G401 (cell line): Measurements from ENCODE around the gene RNF135. TPM values are rescaled to one million over a fixed set of nuclear protein-coding genes. Genes with fewer than 3 reads are reported as not detected.
"Not testable (repeated sequence)": the region's sequence is repeated elsewhere in the genome, so short reads cannot be mapped to it uniquely, and the experiment has no call there.

Source experiments
- DNase-seq: peaks from one replicate; pipeline ENCODE4 v3.0.0-alpha.2; 2015; ENCODE audit warnings: low spot score
- in situ Hi-C: cut with HindIII; loops from 2 replicates; pipeline ENCODE4 v1.10.0; 2016; ENCODE audit warnings: low sequenced_read_pairs, mixed read lengths
- total RNA-seq: library from RNA; depleted of rRNA; stranded (reverse); fragments of >200 nt; shearing (Covaris generic); gene quantifications from 2 replicates; pipeline ENCODE4 v1.2.3, GENCODE V29; 2014

Gene RNF135
- total RNA-seq, 1 experiment from 2014 or later: 1.2 TPM

GRCh38 chr17:30952638-30953393 is 18.0 kb upstream of the RNF135 start:
- DNase-seq: no peak
- in situ Hi-C loops: loop anchor here (10.0 kb wide), 1 partner anchor 432 kb away; no protein-coding TSS in a partner anchor

DNA sequence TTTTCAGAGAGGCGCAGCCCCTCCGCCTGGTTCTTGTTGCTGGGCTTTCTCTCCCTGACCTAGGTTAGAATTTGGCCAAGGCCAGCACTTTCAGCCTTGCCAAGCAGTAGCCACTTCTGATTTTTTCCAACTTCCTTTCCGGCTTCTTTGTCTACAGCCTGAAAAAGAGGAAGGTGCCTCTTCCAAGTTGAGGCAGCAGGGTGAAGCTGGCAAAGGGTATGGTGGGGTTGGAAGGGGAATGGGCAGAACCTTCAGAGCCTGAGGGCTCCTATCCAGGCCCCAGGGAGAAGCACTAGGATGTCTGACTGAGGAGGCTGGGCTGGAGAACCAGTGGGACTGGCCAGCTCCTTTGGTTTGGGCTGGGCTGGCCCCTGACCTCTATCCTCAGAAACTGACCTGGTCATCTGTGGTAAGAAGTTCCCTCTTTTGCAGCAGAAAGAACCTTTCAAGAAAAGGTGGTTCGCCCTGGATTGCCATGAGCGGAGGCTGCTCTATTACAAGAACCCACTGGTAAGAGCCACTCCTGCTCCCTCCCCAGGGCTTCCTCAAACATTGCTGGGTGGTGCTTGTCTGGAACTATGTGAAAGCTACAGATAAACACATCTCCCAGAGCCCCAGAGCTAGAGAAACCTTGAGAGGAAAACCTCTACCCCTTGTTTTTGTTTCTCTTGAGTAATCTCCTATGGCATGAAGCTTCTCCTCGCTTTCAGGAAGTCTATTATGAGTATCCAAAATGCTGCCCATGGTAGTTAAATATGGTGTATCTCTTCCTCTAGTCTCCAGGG is 16.6 kb upstream of the RNF135 start:
- in situ Hi-C loops: loop anchor here (10.0 kb wide), 1 partner anchor 431 kb away; no protein-coding TSS in a partner anchor
- no peak for DNase-seq

DNA sequence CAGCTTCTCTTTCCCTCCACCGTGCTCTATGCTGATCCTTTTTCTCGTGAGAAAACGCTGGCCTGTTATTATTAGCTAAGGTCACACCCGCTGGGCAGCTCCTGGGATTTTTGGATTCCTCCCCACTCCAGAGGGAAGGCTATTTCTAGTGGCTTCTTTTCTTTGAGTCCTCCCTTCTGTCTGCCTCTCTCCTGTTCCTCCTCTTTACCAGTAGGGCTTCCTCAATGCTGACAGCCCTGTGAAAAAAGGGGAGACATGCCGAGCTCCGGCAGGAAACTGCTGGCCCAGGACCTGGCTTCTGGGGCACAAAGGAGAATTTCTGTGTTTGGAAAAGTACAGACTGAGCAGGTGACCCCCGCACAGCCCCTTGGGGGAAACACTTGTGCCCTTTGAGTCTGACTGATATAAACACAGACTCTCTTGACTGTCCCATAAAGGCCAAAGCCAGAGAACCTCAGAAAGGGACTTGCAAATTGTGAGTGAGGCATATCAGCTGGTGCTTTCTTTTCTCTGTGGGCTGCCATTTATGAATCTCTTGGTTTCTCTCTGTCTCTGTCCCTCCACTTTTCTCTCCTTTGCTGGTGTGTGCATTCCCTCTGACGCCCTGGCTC is 14.0 kb upstream of the RNF135 start:
- in situ Hi-C loops: loop anchor here (10.0 kb wide), 1 partner anchor 428 kb away; no protein-coding TSS in a partner anchor
- peak; percentile 41 for DNase-seq

DNA sequence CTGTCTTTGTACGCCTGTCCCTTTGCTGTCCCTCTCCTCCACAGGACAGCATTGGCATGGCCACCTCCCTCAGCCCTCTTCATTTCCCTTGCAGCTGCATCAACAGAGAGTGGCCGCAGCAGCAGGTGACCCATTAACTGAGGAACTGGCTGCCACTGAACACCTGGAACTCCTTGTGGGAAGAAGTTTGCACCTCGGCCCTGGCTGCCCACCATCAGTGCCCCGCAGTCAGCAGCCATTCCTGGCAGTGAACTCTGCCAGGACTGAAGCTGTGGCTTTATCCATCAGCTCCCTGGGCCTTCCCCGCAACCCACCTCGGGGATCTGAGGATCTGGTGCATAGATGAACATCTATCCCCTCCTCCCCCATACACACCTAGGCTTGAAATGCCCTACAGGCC is 13.1 kb upstream of the RNF135 start:
- no peak for DNase-seq
- in situ Hi-C loops: loop anchor here (10.0 kb wide), 1 partner anchor 427 kb away; no protein-coding TSS in a partner anchor

DNA sequence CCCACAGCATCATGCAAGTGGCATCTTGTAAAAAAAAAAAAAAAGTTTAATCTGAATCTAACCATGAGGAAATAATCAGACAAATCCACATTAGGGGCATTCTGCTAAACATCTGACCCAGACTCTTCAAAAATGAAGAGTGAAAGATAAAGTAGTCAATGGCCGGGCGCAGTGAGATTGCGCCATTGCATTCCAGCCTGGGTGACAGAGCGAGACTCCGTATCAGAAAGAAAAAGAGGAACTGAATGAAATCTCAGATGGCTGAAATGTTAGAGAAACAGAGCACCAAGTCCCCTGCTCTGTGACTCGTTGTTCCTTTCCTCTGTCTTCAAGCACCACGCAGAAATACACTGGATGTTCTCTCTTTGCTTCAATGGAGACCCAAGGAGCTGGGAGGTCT is 12.7 kb upstream of the RNF135 start:
- in situ Hi-C loops: loop anchor here (10.0 kb wide), 1 partner anchor 427 kb away; no protein-coding TSS in a partner anchor
- no peak for DNase-seq

DNA sequence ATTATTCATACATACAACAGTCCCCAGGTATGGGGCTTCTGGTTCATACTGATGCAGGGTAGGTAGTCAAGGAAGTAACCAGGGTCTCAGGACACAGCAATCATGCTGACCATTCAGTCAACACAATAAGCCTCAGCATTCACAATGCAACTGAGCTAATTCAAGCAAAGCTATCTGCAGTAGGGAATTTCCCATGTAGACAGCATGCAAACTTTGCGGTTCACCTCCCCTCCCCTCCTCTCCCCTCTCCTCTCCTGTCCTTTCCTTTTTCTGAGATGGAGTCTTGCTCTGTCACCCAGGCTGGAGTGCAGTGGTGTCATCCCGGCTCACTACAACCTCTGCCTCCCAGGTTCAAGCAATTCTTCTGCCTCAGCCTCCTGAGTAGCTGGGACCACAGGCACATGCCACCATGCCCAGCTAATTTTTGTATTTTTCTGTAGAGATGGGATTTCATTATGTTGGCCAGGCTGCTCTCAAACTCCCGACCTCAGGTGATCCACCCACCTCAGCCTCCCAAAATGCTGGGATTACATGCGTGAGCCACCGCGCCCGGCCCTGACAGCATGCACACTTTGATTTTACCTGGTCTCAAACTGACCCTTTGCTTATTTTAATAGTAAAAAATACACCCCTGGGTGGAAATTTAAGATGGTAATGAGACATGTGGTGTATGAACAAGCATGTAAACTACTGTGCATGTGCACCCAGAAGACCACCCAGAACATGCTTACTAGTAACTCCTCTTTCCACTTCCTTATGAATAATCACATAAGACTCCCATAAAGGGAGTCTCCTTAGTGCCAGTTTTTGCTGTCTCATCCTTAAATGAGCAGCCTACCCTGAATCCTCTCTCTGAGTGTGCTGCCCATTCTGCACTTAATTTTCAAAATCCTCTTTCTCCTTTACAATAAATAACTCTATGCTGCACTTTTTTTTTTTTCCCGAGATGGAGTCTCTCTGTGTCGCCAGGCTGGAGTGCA is 9.3 kb upstream of the RNF135 start:
- in situ Hi-C loops: no loop called here
- no peak for DNase-seq

- in situ Hi-C loops: not testable (repeated sequence)
Observed at GRCh38 chr17:30964312-30964711, 6.5 kb upstream of the RNF135 start.

DNA sequence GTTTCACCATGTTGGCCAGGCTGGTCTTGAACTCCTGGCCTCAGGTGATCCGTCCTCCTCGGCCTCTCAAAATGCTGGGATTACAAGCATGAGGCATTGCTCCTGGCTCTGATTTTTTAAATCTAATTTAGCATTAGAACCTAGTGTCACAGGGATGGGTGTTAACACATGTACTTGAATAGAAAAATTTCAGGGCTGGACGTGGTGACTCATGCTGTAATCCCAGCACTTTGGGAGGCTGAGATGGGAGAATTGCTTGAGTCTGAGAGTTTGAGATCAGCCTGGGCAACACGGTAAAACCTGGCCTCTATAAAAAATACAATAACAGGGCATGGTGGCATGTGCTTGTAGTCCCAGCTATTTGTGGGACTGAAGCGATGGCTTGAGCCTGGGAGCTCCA is 6.0 kb upstream of the RNF135 start:
- DNase-seq: no peak
- in situ Hi-C loops: no loop called here

More at GRCh38 chr17:30964312-30964711, 6.5 kb upstream of the RNF135 start:
- not testable (repeated sequence) for DNase-seq

DNA sequence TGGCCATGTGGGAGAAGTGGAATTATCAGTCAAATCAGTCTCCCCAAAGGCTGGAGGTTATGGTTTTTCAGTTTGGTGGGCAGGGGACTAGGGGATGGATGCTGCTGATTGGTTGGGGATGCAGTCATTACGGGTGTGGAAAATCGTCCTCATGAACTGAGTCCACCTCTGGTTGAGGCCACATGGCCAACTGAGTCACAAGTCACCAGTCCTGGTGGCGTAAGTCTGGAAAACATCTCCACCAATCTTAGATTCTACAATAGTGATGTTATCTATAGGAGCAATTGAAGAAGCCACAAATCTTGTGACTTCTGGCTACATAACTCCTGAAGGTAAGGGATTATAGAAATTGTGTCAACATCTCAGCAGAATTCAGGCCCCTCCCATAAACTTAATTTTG is 5.2 kb upstream of the RNF135 start:
- in situ Hi-C loops: no loop called here
- no peak for DNase-seq

DNA sequence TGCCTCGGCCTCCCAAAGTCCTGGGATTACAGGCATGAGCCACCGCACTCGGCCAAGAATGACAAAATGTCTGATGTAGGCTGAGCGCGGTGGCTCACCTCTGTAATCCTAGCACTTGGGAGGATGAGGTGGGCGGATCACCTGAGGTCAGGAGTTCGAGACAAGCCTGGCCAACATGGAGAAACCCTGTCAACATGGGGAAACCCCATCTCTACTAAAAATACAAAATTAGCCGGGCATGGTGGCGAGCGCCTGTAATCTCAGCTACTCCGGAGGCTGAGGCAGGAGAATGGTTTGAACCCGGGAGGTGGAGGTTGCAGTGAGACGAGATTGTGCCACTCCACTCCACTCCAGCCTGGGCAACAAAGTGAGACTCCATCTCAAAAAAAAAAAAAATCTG is 2.9 kb upstream of the RNF135 start:
- DNase-seq, in situ Hi-C loops: not testable (repeated sequence)

DNA sequence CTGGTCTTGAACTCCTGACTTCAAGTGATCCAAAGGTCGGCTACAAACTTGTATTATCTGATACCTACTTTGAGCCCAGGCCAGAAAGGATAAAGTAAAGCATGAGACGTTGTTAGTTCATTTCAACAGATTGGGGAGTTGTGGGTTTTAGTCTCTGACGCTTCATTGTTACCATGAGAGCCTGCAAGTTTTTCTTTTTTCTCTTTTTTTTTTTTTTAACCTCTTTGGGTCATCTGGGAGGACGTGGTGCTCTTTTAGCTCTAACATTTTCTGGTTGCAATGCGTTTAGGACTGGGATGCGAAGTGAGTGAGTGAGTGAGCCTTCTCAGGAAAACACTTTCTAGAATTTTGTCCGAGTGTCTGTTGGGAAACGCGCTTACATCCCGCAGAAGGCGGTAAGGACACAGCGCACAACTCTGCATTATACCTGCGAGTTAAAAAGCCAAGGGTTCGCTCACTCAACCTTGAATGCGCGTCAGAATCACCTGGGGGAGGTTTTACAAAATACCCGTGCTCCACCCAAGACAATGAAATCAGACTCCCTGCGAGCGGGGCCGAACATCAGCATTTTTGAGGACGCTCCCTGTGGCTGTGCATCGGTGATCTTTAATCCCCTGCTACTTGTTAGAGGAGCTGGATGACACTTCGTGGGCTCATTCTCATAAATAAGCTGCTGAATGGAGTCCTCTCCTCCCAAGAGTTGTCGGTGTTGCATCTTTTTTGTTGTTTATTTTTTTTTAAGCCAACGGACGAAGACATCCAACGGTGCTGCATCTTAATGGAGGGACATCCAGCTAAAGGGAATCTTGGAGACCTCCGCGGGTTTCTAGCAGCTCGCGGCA is 629 bp upstream of the RNF135 start:
- peak; percentile 60 for DNase-seq
- in situ Hi-C loops: no loop called here

DNA sequence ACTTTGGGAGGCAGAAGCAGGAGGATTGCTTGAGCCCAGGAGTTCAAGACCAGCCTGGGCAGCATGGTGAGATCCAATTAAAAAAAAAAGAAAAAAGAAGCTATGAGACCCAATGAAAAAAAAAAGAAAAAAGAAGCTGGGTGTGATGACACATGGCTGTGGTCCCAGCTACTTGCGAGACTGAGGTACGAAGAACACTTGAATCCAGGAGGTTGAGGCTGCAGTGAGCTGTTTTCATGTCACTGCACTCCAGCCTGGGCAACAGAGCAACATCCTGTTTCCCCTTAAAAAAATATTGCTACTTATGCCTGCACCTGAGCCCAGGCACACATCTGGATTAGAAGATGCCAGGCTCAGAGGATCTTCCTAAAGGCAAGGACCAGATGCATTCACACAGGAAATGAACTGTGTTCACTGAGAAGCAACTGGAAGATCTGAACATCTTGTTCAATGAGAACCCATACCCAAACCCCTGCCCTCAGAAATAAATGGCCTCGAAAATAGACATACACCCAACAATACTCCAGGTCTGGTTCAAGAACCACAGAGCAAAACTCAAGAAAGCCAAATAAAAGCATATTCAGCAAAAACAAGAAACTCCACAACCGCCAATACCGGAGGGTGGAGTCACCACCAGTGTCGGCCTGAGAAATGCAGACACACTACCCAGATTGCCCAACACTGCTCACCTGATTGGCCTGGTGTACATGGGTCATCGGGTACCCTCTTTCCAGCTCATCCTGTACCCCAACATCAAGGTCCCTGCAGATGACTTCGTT is 4.4 kb downstream of the RNF135 start:
- in situ Hi-C loops: no loop called here
- DNase-seq: no peak

GRCh38 chr17:30979919-30980318 is 9.1 kb downstream of the RNF135 start:
- DNase-seq, in situ Hi-C loops: not testable (repeated sequence)

DNA sequence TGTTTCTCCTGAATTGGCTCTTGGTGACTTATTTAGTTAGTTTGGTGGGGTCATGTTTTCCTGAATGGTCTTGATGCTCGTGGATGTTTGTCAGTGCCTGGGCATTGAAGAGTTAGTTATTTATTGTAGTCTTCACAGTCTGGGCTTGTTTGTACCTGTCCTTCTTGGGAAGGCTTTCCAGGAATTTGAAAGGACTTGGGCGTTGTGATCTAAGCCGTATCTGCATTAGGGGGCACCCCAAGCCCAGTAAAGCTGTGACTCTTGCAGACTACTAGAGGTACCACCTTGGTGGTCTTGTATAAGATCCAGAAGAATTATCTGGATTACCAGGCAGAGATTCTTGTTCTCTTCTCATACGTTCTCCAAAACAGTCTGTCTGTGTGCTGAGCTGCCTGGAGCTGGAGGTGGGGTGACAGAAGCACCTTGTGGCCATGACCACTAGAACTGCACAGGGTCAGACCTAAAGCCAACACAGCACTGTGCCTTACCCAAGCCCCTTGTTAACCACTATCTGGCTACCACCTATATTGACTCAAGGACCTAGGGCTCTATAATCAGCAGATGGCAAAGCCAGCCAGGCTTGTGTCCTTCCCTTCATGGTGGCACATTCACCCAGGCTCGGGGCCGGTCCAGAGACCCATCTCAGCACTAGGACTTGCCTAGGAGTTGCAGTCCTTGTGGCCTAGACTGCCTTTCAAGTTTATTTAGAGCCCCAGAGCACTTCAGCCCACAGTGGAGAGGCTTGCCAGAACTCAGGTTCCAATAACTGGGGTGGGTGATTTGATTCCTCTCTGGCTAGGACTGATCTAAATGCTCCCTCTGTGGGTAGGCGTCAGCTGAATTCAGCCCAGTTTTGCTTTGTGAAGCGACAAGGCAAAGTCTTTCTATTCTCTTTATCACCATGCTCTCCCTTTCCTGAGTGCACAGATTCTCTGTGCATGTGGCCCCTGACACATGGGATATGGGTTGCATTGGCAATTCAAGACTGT is 11.0 kb downstream of the RNF135 start:
- in situ Hi-C loops: no loop called here
- DNase-seq: no peak

- in situ Hi-C loops: no loop called here
- DNase-seq: no peak
Observed at GRCh38 chr17:30982855-30983254, 12.0 kb downstream of the RNF135 start.

DNA sequence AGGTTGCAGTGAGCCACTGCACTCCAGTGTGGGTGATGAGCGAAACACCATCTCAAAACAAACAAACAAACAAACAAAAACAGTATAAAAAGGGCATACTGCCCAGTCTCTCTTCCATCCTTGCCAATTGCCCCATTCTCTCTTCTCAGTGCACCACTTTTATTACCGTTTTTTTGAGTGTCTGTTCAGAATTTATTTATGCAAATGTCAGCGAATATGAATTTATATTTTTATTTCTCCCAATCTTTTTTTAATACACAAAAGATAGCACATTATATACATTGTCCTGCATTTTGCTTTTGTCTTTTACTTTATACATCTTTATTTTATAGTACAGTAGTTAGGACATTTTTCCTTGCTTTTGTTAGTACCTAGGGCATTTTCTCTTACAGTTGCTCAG is 19.6 kb downstream of the RNF135 start:
- in situ Hi-C loops: no loop called here
- no peak for DNase-seq
